AG20443 (cell line): Measurements from ENCODE around the gene PON2.
"Not testable (repeated sequence)": the region's sequence is repeated elsewhere in the genome, so short reads cannot be mapped to it uniquely, and the experiment has no call there.

Experiments used
- DNase-seq: peaks from one replicate; pipeline ENCODE4 v3.0.0; 2012; ENCODE audit warnings: low spot score, mixed read lengths

The PON2 gene

GRCh38 chr7:95405208-95405607, 29.6 kb downstream of the PON2 start:
- DNase-seq, result no peak

- DNase-seq, result peak; percentile 24
Observed at GRCh38 chr7:95404316-95404865, 30.4 kb downstream of the PON2 start.

DNA sequence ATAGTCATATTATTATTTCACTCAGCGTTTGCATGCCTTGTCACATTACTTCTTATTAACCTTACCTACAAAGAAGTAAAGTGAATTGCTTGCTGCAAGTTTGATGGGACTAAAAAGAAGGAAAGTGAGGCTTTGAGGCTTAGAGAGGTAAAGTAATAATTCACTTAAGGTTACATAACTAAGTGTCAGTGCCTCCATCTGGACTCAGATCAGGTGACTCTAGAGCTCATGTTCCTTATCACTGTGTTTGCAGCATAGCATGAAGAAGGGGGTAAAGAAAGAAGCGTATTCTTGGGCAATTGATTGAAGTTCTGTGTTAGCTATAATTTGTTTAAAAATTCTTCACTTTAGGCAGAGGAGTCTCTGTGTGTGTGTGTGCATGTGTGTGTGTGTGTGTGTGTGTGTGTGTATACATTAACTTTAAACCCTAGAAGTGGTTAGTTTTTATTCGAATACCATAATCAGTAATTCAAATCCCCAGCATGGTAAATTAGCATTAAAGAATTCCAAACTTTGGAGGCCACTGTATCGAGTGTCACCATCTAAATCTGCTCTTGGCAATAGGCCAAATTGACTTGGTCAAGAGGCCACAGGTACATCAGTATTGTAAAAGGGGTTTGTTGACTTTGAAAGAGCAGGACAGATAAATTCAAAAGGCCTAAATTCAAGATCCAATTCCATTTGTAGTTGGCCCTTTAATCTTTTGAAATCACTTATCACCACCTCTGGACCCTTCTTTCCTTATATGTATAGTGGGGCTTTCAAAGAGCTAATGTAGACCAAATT, 36.5 kb downstream of the PON2 start:
- no peak for DNase-seq

DNA sequence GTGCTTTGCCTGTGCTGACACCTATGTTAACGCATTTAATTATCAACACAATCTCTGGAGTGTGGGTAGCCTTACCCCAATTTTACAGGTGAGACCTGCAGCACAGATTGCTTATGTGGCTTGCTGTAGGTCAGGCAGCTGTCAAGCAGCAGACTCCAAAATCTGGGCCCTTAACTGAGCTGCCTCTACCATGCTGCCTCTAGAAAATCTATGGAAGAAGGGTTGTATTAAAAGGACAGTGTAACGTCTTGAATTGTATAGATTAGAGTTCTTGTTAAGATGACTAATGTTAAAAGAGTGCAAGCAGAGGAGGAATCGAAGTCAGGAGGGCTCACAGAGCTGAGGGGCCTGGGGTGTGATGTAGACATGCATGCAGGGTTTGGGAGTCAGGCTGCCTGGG, 37.4 kb downstream of the PON2 start:
- DNase-seq, result no peak

- DNase-seq, result peak; percentile 30
Observed at GRCh38 chr7:95396136-95397032, 38.4 kb downstream of the PON2 start, which contains the start of gene PON3. Gene PON3, minus strand, starts transcription at chr7:95396375. Its CDS starts 25 bp downstream, at chr7:95396350.

DNA sequence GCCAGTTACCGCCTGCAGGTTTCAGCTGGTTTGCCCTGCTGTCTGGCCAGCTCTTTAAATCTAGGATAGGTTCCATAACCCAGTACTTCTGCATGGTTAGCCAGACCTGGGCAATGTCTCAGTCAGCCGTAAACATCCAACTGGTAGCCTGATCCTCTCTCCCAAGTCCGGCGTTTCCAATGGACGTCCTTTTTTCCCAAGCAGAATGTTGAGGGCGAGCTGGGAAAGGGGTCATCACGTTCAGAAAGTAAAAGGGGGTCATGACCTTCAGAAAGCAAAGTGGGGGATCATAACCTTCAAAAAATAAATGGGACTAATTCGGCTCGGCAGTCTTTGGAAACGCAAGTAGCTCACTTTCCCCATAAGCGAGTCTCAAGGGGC, 39.1 kb downstream of the PON2 start:
- DNase-seq, result no peak

DNA sequence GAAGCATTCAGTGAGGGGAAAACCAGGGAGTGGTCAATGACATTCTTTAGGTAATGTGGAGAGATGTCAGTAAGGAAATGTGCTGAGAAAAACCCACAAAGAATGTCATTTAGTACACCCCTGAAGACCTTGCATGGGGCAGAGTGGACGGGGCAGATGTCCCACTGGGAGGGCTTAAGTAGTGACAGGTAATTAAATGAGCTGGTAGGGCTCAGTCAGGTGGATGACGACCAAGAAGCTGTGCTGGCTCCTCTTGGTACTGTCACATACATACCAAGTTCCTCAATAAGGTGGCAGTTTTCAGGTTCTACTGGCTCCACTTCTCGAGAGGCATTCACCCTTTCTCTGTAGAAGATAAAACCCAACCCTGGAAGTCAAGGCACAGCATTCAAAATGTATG, 40.5 kb downstream of the PON2 start:
- DNase-seq, result no peak

DNA sequence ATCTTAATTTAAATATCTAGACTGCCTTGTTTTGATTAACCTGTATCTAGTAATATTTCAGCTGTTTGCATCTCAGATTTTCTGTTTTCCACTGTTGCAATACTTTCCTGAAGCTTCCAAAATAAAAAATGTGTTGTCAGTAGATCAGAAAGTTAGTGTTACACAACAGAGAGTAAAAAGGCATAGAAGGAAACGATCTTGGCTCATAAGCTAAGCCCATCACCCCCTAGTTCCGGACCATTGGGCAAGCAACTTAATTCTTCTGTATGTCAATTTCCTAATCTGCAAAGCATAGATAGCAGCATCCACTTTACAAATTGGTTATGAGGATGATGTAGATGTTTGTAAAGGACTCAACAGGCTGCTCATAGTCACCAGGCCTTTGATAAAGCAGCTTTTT, 43.1 kb downstream of the PON2 start:
- DNase-seq, result no peak

DNA sequence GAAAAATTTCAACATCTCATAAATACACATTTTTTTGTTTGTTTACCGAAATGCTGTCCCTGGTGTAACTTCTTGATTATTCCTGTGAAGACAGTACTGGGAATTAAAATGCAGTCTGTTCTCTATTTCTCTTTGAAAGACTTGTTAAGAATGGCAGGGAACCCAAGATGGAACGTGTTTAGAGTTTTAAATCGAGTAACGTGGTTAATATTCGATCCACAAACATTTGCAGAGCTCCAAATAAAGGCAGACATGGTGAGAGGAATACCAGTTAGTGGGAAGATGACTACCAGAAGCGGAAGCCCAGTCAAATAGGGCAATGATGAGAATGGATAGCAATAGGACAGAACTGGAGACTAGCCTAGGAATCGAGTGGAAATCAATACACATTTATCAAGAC, 45.3 kb downstream of the PON2 start:
- DNase-seq, result no peak

DNA sequence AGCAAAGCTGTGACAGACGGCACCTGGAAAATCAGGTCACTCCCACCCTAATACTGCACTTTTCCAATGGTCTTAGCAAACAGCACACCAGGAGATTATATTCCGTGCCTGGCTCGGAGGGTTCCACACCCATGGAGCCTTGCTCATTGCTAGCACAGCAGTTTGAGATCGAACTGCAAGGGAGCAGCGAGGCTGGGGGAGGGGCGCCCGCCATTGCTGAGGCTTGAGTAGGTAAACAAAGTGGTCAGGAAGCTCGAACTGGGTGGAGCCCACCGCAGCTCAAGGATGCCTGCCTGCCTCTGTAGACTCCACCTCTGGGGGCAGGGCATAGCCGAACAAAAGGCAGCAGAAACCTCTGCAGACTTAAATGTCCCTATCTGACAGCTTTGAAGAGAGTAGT, 55.4 kb downstream of the PON2 start:
- not testable (repeated sequence) for DNase-seq

GRCh38 chr7:95376632-95377400, 58.0 kb downstream of the PON2 start:
- DNase-seq, result no peak

DNA sequence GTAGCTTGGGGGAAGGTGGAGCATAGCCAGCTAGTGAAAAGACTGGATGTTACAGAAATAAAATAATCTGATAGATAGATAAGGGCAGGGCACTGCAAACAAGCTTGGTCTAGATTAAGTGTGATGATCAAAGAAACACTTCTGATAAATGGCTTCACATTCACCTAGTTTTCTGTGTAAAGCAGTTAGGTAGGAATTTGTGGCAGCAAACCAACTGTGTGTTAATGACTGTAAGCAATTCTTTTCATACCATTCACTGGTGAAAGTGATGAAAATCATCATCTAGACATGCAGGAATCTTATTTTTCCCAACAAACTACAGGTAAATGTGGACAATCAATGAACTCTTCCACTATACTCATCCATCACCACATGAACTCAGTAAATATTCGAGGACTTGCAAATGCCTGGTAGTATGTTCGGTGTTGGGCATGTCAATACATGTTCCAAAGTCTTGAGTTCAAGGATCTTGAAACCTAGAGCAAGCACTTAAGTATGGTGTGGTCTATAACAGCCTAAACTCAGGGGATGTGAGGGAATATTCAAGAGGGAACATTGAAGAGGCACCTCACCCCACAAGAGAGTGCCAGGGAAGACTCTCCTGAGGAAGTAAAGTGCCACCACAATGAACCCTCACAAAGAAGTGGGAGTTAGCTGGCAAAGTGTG, 59.1 kb downstream of the PON2 start:
- no peak for DNase-seq

GRCh38 chr7:95373323-95373722, 61.5 kb downstream of the PON2 start:
- DNase-seq, result no peak

DNA sequence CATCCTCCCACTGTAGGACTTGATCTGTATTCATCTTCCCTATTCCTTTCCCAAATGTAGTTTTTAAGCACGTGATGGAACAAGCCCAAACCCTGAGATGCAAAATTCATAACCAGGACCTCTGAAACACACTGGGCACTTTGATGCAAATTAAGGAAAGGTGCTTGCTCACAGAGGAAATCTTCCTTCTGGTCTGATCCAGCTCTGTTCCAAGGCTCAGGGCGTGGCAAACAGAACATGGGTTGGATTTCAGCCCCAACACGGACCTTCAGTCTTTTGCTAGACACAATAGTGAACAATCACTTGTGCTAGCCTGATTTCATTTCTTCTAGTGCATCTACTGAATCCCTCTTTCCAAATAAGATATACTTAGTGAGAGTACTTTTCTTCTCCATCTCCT, 66.6 kb downstream of the PON2 start:
- no peak for DNase-seq

GRCh38 chr7:95367606-95368005, 67.2 kb downstream of the PON2 start:
- no peak for DNase-seq

GRCh38 chr7:95365151-95365550, 69.7 kb downstream of the PON2 start:
- DNase-seq, result no peak

DNA sequence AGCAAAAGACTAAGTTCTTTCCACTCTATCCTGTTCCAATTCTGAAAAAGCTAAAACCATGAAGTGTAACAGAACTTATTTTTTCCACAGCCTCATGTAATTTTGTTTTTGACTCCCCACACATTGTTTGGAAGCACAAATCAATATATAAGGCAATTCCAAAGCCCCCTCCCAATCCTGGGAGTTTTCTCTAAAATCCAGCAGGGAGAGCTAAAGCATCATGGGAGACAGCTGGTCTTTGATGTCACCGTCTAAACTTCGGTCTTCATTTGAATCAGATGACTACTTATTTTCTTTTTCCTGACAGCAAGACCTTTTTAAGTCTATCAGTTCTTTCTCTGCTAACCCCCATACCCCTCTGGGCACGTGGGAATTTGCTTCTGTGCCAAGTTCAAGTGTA, 77.2 kb downstream of the PON2 start:
- DNase-seq, result no peak
